ENCODE data around the gene FANCC.

DNA sequence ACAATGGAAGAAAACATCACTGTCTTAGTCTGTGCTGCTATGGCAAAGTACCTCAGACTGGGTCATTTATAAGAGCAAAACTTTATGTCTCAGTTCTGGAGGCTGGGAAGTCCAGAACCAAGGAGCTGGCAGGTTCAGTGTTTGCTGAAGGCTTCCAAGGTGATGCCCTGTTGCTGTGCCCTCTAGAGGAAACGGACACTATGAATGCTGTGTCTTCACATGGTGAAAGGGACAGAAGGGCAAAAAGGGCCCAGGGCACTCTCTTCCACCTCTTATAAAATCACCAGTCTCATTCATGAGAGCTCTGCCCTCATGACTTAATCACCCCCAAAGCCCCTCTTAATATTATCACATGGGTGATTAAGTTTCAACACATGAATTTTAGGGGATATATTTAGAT is 143.5 kb downstream of the FANCC start:
- TF ChIP-seq ARNT (IDR thresholded peaks at IDR 0.05) (no peak), CTBP1 (IDR thresholded peaks at IDR 0.05; ENCODE audit: borderline replicate concordance) (no peak), SP1 (IDR thresholded peaks at IDR 0.05) (no peak), SUZ12 (IDR thresholded peaks at IDR 0.05) (no peak), TARDBP (IDR thresholded peaks at IDR 0.05) (no peak), NFRKB (IDR thresholded peaks at IDR 0.05) (no peak), ZNF384 (IDR thresholded peaks at IDR 0.05) (no peak), HDGF (IDR thresholded peaks at IDR 0.05; ENCODE audit: borderline replicate concordance) (no peak), FOXK2 (IDR thresholded peaks at IDR 0.05) (no peak), FOXA1 (IDR thresholded peaks at IDR 0.05) (no peak), FOXM1 (IDR thresholded peaks at IDR 0.05; ENCODE audit: borderline replicate concordance) (no peak), ELF4 (IDR thresholded peaks at IDR 0.05) (no peak), BHLHE40 (IDR thresholded peaks at IDR 0.05; ENCODE audit: borderline replicate concordance) (no peak)
- TF ChIP-seq, protein P1, sequence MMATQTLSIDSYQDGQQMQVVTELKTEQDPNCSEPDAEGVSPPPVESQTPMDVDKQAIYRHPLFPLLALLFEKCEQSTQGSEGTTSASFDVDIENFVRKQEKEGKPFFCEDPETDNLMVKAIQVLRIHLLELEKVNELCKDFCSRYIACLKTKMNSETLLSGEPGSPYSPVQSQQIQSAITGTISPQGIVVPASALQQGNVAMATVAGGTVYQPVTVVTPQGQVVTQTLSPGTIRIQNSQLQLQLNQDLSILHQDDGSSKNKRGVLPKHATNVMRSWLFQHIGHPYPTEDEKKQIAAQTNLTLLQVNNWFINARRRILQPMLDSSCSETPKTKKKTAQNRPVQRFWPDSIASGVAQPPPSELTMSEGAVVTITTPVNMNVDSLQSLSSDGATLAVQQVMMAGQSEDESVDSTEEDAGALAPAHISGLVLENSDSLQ (IDR thresholded peaks at IDR 0.05) = no peak

All from HEK293T (cell line).